ENCODE measurements around the gene CYBA.

The CYBA gene

DNA sequence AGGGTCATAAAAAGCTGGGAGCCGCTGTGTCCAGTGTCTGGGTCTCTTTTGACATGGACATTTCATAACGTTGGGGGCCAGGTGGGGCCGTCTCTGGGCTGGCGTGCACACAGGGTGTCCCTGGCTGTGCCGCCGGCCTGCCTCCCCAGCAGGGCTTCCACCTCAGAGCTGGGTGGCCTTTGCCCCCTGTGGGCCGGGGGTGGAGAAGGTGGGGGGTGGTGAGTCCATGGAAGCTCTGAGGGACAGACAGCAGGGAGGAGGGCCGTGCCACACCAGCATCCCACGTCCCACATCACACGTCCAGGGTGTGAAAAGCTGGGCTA, 36.4 kb upstream of the CYBA start:
- DNase-seq (ENCODE audit: low read depth) = no peak
- in situ Hi-C loops (cut with HindIII; ENCODE audit: low sequenced_read_pairs) = no loop called here
- TF ChIP-seq, protein P1, sequence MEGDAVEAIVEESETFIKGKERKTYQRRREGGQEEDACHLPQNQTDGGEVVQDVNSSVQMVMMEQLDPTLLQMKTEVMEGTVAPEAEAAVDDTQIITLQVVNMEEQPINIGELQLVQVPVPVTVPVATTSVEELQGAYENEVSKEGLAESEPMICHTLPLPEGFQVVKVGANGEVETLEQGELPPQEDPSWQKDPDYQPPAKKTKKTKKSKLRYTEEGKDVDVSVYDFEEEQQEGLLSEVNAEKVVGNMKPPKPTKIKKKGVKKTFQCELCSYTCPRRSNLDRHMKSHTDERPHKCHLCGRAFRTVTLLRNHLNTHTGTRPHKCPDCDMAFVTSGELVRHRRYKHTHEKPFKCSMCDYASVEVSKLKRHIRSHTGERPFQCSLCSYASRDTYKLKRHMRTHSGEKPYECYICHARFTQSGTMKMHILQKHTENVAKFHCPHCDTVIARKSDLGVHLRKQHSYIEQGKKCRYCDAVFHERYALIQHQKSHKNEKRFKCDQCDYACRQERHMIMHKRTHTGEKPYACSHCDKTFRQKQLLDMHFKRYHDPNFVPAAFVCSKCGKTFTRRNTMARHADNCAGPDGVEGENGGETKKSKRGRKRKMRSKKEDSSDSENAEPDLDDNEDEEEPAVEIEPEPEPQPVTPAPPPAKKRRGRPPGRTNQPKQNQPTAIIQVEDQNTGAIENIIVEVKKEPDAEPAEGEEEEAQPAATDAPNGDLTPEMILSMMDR (IDR thresholded peaks at IDR 0.05; ENCODE audit: low read depth, low read length, missing control alignments) = no peak
- H3K4me3 ChIP-seq (ENCODE audit: low read depth, low read length) = no peak overlapping the region

DNA sequence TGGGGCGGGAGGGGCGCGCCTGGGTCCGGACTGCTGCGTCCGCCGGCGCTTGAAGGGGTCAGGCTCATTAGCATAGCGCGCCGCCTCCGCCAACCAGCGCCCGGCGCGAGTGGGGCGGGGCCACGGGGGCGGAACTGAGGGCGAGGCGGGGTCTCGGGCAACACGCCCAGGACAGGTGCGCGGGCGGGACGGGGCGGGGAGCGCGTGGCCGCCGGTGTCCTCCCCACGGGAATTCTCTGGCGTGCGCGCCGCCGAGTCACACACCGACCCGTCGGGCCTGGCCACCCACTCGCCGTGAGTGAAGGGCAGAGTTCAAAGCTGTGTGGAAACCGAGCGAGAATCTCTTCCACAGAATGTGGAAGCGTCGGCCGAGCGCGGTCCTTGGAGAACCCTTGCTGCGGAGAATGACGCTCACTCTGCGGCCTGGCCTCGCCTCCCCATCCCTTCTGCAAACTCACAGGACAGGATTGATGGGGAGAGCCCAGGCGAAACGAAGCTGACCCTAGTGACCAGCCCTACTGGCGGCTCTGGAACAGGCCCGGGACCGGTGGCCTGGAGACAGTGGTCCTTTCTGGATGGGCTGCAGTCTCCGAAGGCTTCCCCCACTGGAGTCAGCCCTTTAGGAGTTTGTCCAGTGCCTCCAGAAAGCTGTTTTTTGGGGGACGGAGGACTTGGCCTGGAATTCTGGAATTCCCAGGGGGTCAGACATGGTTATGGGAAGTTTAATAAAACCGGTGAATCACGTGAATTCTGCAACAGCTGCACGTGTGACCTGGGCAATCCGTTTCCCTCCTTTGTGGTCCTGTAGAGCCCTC, 35.8 kb upstream of the CYBA start, which contains the start of gene SNAI3:
Gene SNAI3 (minus strand): TSS at position 69 of the 815 bp plus-strand sequence. CDS start 101 bp downstream, outside the sequence.
- H3K4me3 ChIP-seq (ENCODE audit: low read depth, low read length) = peak within 1 kb of the TSS; percentile 32
- in situ Hi-C loops (cut with HindIII; ENCODE audit: low sequenced_read_pairs) = no loop called here
- TF ChIP-seq, protein P1 (IDR thresholded peaks at IDR 0.05; ENCODE audit: low read depth, low read length, missing control alignments) = no peak

DNA sequence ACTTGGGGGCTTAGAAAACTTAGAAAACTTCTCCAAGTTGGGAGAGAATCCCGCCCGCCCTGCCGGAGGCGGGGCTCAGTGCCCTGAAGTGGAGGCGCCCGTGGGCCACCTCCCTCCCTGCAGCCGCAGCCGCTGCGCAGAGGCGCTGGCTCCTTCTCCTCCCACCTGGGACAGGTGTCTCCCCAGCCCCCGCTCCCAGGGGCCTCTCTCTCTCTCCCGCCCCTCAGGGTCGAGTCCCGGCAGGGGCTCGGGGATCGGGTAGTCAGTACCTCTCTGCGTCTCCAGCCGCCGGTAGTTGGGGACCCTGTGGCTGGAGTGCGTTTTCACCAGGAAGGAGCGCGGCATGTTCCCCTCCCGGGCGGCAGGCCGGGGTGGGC, 35.2 kb upstream of the CYBA start:
- TF ChIP-seq, protein P1 (IDR thresholded peaks at IDR 0.05; ENCODE audit: low read depth, low read length, missing control alignments) = no peak
- no peak for DNase-seq (ENCODE audit: low read depth)
- in situ Hi-C loops (cut with HindIII; ENCODE audit: low sequenced_read_pairs) = no loop called here
- H3K4me3 ChIP-seq (ENCODE audit: low read depth, low read length) = peak overlapping the region; percentile 32

More for the DNA sequence above, 35.8 kb upstream of the CYBA start, which contains the start of gene SNAI3:
- DNase-seq (ENCODE audit: low read depth) = no peak

DNA sequence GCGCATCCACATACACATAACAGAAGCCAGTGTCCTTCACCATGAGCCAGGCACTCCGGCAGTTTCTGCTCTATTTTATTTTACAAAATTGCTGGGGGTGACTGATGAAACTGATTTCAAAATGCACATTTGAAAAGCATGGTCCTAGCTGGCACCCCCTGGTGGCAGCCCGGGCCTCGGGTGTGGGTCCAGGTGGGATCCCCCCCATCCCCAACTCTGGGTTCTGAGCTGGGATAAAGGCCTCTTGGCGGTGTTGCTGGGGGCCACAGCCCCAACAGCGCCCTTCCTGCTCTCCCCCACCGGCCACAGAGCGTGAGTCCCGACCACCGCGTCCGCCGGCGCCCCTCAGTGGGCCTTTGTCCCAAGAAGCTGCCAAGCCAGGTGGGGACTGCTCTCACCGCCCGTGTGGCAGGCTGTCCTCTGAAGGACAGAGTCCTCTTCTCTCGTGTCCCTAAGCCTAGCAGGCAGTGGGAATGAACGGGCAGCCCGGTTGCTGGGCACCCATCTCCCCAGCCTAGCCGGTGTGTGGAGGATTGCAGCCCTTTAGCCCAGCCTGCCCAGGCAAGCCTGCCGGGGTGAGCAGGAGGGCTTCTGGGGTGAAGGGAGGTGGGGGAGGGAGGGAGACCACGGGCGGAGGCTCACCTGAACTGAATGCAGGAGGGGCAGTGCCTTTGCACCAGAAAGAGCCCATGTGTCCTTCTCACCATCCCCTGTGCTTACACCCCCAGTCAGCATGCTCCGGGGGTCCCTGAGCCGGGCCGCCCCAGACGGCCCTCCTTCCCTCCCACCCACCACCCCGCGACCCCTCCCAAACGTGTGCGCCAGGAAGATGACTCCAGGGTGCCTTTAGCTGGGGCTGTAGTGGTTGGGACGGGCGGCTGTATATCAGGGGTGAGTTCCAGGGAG, 34.6 kb upstream of the CYBA start:
- TF ChIP-seq, protein P1 (IDR thresholded peaks at IDR 0.05; ENCODE audit: low read depth, low read length, missing control alignments) = peak; percentile 69
- no peak for DNase-seq (ENCODE audit: low read depth)
- peak overlapping the region; percentile 32 for H3K4me3 ChIP-seq (ENCODE audit: low read depth, low read length)
- in situ Hi-C loops (cut with HindIII; ENCODE audit: low sequenced_read_pairs) = no loop called here

DNA sequence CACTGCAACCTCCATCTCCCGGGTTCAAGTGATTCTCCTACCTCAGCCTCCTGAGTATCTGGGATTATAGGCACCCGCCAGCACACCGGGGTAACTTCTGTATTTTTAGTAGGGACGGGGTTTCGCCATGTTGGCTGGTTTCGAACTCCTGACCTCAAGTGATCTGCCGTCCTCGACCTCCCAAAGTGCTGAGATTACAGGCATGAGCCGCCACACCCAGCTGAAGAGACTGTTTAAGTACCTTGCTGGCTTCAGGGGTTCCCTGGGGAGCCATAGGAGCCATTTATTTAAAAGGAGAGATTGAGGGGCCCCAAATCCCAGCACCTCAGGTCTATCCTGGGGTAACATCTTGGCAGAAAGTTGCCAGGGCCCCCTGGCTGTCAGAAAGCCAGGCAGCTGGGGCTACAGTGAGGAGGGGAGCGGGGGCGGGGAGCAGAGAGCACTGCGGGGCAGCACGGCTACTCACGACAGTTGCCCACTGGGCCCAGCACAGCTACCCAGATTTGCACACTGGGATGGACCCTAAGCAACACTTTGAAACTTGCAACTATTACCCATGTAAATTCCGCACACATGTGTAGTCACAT, 33.8 kb upstream of the CYBA start:
- H3K4me3 ChIP-seq (ENCODE audit: low read depth, low read length) = no peak overlapping the region
- in situ Hi-C loops (cut with HindIII; ENCODE audit: low sequenced_read_pairs) = no loop called here

More for the DNA sequence above, 33.8 kb upstream of the CYBA start:
- no peak for DNase-seq (ENCODE audit: low read depth)
- TF ChIP-seq, protein P1 (IDR thresholded peaks at IDR 0.05; ENCODE audit: low read depth, low read length, missing control alignments) = no peak
